HL-60 (cell line): ENCODE results near the gene MSN.

ENCODE experiments used
- DNase-seq, 2 experiments: peaks; one replicate each; pipeline ENCODE4 v3.0.0-alpha.2; 2010 to 2020; ENCODE audit warnings: low read depth in 1 of 2, low spot score in 1 of 2
- H3K27ac ChIP-seq: fragments of 250-450 bp; sonication (Bioruptor Pico); replicated peaks from 2 replicates; pipeline ENCODE4 v1.5.1; 2020; ENCODE audit warnings: mild to moderate bottlenecking, moderate library complexity
- H3K27me3 ChIP-seq: fragments of 250-450 bp; sonication (Bioruptor Pico); 2 replicates; pipeline ENCODE4 v1.5.1; 2021; ENCODE audit warnings: mild to moderate bottlenecking, moderate library complexity; ENCODE audit not compliant: insufficient read depth, poor library complexity, severe bottlenecking
- H3K4me3 ChIP-seq: replicated peaks from 2 replicates; pipeline ENCODE4 v1.5.1; 2011; ENCODE audit warnings: mild to moderate bottlenecking, control low read depth, low read length; ENCODE audit not compliant: insufficient read depth
- CTCF ChIP-seq: IDR thresholded peaks from one replicate; pipeline ENCODE4 v1.5.1; 2011; ENCODE audit warnings: low read length, control low read depth, inconsistent platforms; ENCODE audit not compliant: insufficient read depth
- GABPA ChIP-seq: IDR thresholded peaks from 2 replicates; pipeline ENCODE4 v1.6.1; 2012; ENCODE audit warnings: low read depth
- POLR2AphosphoS5 ChIP-seq: IDR thresholded peaks from 2 replicates; pipeline ENCODE4 v1.6.1; 2012; ENCODE audit warnings: low read depth
- SPI1 ChIP-seq: IDR thresholded peaks from 2 replicates; pipeline ENCODE4 v1.6.1; 2012; ENCODE audit warnings: low read depth, mild to moderate bottlenecking, borderline replicate concordance
- TF ChIP-seq, protein P1 (sequence below): IDR thresholded peaks from 2 replicates; pipeline ENCODE4 v1.6.1; 2012; ENCODE audit warnings: low read depth; ENCODE audit not compliant: insufficient replicate concordance

The MSN gene

GRCh38 chrX:65657659-65658058 lies 9.8 kb upstream of the MSN start:
- no peak overlapping the region for H3K4me3 ChIP-seq
- TF ChIP-seq, protein P1, sequence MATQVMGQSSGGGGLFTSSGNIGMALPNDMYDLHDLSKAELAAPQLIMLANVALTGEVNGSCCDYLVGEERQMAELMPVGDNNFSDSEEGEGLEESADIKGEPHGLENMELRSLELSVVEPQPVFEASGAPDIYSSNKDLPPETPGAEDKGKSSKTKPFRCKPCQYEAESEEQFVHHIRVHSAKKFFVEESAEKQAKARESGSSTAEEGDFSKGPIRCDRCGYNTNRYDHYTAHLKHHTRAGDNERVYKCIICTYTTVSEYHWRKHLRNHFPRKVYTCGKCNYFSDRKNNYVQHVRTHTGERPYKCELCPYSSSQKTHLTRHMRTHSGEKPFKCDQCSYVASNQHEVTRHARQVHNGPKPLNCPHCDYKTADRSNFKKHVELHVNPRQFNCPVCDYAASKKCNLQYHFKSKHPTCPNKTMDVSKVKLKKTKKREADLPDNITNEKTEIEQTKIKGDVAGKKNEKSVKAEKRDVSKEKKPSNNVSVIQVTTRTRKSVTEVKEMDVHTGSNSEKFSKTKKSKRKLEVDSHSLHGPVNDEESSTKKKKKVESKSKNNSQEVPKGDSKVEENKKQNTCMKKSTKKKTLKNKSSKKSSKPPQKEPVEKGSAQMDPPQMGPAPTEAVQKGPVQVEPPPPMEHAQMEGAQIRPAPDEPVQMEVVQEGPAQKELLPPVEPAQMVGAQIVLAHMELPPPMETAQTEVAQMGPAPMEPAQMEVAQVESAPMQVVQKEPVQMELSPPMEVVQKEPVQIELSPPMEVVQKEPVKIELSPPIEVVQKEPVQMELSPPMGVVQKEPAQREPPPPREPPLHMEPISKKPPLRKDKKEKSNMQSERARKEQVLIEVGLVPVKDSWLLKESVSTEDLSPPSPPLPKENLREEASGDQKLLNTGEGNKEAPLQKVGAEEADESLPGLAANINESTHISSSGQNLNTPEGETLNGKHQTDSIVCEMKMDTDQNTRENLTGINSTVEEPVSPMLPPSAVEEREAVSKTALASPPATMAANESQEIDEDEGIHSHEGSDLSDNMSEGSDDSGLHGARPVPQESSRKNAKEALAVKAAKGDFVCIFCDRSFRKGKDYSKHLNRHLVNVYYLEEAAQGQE: no peak
- TF ChIP-seq SPI1: no peak
- no peak for TF ChIP-seq POLR2AphosphoS5
- TF ChIP-seq CTCF: no peak
- no peak for TF ChIP-seq GABPA
- no peak overlapping the region for H3K27ac ChIP-seq
- H3K27me3 ChIP-seq: no peaks in the 10 kb centered on the region
- no peak for DNase-seq

DNA sequence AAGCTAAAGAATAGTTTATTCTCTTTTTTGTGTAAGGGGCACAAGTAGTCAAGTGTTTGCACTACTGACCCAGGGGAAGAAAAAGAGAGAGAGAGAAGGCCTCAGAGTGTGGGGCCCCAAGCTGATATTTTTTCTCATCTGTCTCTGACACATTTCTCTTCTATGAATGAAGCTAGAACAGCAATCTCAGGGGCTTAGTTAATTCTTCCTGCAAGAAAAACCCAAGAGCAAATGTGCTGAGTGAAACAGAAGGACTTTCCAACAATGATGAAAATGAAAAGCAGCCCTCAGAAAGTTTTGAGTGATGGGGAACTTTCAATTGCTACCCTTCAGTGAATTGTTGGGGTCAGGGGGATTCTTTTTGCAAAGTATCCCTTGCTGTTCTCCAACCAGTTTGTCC lies 9.2 kb upstream of the MSN start:
- Histone ChIP-seq H3K27me3 (no peaks in the 10 kb centered on the region), H3K4me3 (no peak overlapping the region), H3K27ac (no peak overlapping the region)
- TF ChIP-seq, protein P1: no peak
- TF ChIP-seq POLR2AphosphoS5: no peak
- no peak for TF ChIP-seq SPI1
- TF ChIP-seq GABPA: no peak
- TF ChIP-seq CTCF: no peak
- DNase-seq: no peak

DNA sequence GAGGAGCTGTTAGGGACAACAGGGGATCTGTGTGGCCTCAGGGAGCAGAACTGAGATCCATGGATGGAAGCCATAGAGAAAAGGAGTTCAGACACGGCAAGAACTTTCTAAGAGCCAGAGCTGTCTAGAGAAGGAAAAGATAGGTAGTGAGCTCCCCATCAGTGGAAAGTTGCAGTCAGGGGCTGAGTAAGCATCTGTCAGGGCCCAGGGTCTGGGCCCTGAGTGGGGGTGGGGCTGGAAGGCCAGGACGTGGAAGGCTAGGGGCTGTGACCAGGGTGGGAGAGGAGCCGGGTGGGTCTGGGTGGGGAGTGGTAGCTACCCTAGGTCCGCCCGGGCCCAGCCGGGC lies 324 bp upstream of the MSN start:
- Histone ChIP-seq H3K4me3 (peak overlapping the region; percentile 32), H3K27me3 (no peaks in the 10 kb centered on the region), H3K27ac (peak overlapping the region; percentile 49)
- DNase-seq: no peak
- TF ChIP-seq GABPA (no peak), SPI1 (no peak)
- TF ChIP-seq, protein P1: no peak
